Activated CD8-positive, alpha-beta T cell treated with anti-CD3 and anti-CD28 coated beads for 36 hours (primary cell): Measurements from ENCODE around the gene DPH7. TPM values are rescaled to one million over a fixed set of nuclear protein-coding genes. Genes with fewer than 3 reads are reported as not detected.

ENCODE experiments used
- ATAC-seq: fragments of 200-7000 bp; cut with Tn5 transposase; one replicate; pipeline ENCODE4 v1.10.0; 2021; ENCODE audit warnings: mild to moderate bottlenecking, moderate library complexity
- CTCF ChIA-PET: fragments of 350-600 bp; sonication (Branson Sonifier 250); formaldehyde crosslinking; loops from one replicate; lab custom pipeline; 2021; ENCODE audit warnings: antibody characterized with exemption; lab: Charles Lee
- POLR2A ChIA-PET: fragments of 350-600 bp; sonication (Branson Sonifier 250); formaldehyde crosslinking; loops from one replicate; lab custom pipeline; 2021; ENCODE audit warnings: antibody characterized with exemption; lab: Charles Lee
- DNase-seq: peaks from one replicate; pipeline ENCODE4 v3.0.0-alpha.2; 2020
- H3K27ac Mint-ChIP-seq: one replicate; pipeline ENCODE4 v1.8.0; 2021; ENCODE audit warnings: mild to moderate bottlenecking, mixed read lengths
- H3K27me3 Mint-ChIP-seq: one replicate; pipeline ENCODE4 v1.8.0; 2021; ENCODE audit warnings: mixed read lengths
- H3K36me3 Mint-ChIP-seq: one replicate; pipeline ENCODE4 v1.8.0; 2021; ENCODE audit warnings: low read depth, mixed read lengths
- H3K4me1 Mint-ChIP-seq: one replicate; pipeline ENCODE4 v1.8.0; 2021; ENCODE audit warnings: low read depth, mixed read lengths
- H3K4me3 Mint-ChIP-seq: one replicate; pipeline ENCODE4 v1.8.0; 2021; ENCODE audit warnings: mild to moderate bottlenecking, moderate library complexity, mixed read lengths
- H3K9me3 Mint-ChIP-seq: one replicate; pipeline ENCODE4 v1.8.0; 2021; ENCODE audit warnings: mixed read lengths
- CTCF ChIP-seq: fragments of 200-600 bp; IDR thresholded peaks from one replicate; pipeline ENCODE4 v1.8.0; 2022; ENCODE audit warnings: antibody characterized with exemption, mild to moderate bottlenecking
- intact Hi-C: fragments of 100-400 bp; cut with micrococcal nuclease; formaldehyde crosslinking; loops from one replicate; pipeline ENCODE4 v1.10.0; 2022
- total RNA-seq, 2 experiments: library from RNA; stranded (reverse); gene quantifications; one replicate each; pipeline ENCODE4 v1.2.3, GENCODE V29; 2021

Gene DPH7
- total RNA-seq, 2 experiments from 2014 or later, result 33.7 to 35.0 TPM

DNA sequence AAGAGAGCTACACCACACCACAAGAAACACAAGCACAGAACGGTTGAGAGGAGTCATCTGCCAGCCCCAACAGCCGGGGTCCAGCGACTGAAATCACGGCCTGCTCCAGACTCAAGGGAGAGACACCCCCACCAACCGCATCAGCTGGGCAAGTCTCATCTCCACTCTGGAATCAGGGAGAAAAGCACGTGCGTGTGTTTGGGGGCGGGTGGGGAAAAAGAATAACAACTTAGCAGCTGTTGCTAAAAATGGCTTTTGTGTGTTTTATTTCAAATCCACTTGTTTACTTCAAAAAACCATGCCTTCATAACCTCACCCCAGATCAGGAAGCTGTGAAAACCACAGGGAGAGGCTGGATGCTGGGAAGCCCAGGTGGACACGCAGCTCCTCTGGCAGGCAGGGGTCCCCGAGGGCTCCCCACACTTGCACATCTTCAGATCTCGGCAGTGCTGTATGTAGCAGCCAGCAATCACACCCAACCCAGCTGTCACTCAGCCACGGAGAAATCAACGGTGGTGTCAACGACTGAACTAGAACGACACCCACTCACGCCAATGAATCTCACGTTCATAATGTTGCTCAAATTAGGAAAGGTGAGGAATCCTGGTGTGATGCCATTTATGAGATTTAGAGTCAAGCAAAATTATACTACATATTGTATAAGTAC lies 47.5 kb downstream of the DPH7 start:
- Mint-ChIP-seq H3K27me3 (no peaks in the 10 kb centered on the region), H3K4me1 (peaks cover 17% of the 10 kb centered on the region), H3K27ac (no peak overlapping the region), H3K9me3 (peaks cover 2% of the 10 kb centered on the region), H3K4me3 (no peak overlapping the region), H3K36me3 (peaks cover 6% of the 10 kb centered on the region)
- CTCF ChIA-PET, result interaction anchor here (1.9 kb wide), 1 partner anchor 108 kb away, joined by 6 read pairs; the partner anchor contains the start of genes EXD3 and NOXA1
- ATAC-seq, result no peak
- intact Hi-C loops, result no loop called here
- DNase-seq, result no peak
- POLR2A ChIA-PET, result interaction anchor here (1.0 to 1.6 kb wide), 2 partner anchors 45 to 418 kb away, joined by 3 to 4 read pairs; no protein-coding TSS in a partner anchor
- no peak for TF ChIP-seq CTCF

- H3K9me3 Mint-ChIP-seq, result no peaks in the 10 kb centered on the region
- DNase-seq (no peak), ATAC-seq (no peak)
- no peaks in the 10 kb centered on the region for H3K27me3 Mint-ChIP-seq
- no peak for TF ChIP-seq CTCF
- intact Hi-C loops, result no loop called here
- ChIA-PET CTCF (no interaction called here), POLR2A (interaction anchor here (1.6 kb wide), 1 partner anchor 46 kb away, joined by 4 read pairs; no protein-coding TSS in a partner anchor)
- no peak overlapping the region for H3K4me3 Mint-ChIP-seq
- peaks cover 14% of the 10 kb centered on the region for H3K4me1 Mint-ChIP-seq
- H3K27ac Mint-ChIP-seq, result no peak overlapping the region
- H3K36me3 Mint-ChIP-seq, result peaks cover 3% of the 10 kb centered on the region
Measured at GRCh38 chr9:137530331-137530730, 48.4 kb downstream of the DPH7 start.

- Mint-ChIP-seq H3K27me3 (no peaks in the 10 kb centered on the region), H3K27ac (no peak overlapping the region), H3K4me1 (peaks cover 7% of the 10 kb centered on the region), H3K4me3 (no peak overlapping the region), H3K36me3 (no peaks in the 10 kb centered on the region), H3K9me3 (no peaks in the 10 kb centered on the region)
- intact Hi-C loops, result loop anchor here (10.0 kb wide), 1 partner anchor 220 kb away; the partner anchor contains the start of gene NRARP
- TF ChIP-seq CTCF, result no peak
- ATAC-seq (no peak), DNase-seq (no peak)
- POLR2A ChIA-PET, result interaction anchor here (0.7 to 1.8 kb wide), 4 partner anchors 10 to 102 kb away, joined by 3 to 5 read pairs (median 4); partner anchors contain the start of genes EXD3, MRPL41 and NOXA1
- CTCF ChIA-PET, result interaction anchor here (0.8 to 2.4 kb wide), 10 partner anchors 10 to 238 kb away, joined by 3 to 9 read pairs (median 4); partner anchors contain the start of genes EXD3, NOXA1 and NRARP
Measured at GRCh38 chr9:137524981-137525317, 53.8 kb downstream of the DPH7 start.

GRCh38 chr9:137524161-137524980 lies 54.4 kb downstream of the DPH7 start:
- Mint-ChIP-seq H3K4me1 (peaks cover 5% of the 10 kb centered on the region), H3K27me3 (no peaks in the 10 kb centered on the region), H3K27ac (no peak overlapping the region), H3K4me3 (no peak overlapping the region), H3K36me3 (no peaks in the 10 kb centered on the region), H3K9me3 (no peaks in the 10 kb centered on the region)
- ATAC-seq (no peak), DNase-seq (no peak)
- POLR2A ChIA-PET, result interaction anchor here (0.7 to 1.8 kb wide), 4 partner anchors 10 to 101 kb away, joined by 3 to 5 read pairs (median 4); partner anchors contain the start of genes EXD3, MRPL41 and NOXA1
- intact Hi-C loops, result loop anchor here (10.0 kb wide), 1 partner anchor 220 kb away; the partner anchor contains the start of gene NRARP
- CTCF ChIA-PET, result interaction anchor here (0.8 to 2.4 kb wide), 10 partner anchors 11 to 238 kb away, joined by 3 to 9 read pairs (median 4); partner anchors contain the start of genes EXD3, NOXA1 and NRARP
- TF ChIP-seq CTCF, result no peak
